Right forelimb (tissue), 1 donor: ENCODE data around the gene GALNT5.
"Not testable (repeated sequence)": the region's sequence is repeated elsewhere in the genome, so short reads cannot be mapped to it uniquely, and the experiment has no call there.

Experiments
- DNase-seq: peaks from one replicate; pipeline ENCODE4 v3.0.0-alpha.2; 2018

The GALNT5 gene

GRCh38 chr2:157329524-157329923, 72.0 kb downstream of the GALNT5 start:
- no peak for DNase-seq

GRCh38 chr2:157333304-157334047, 76.0 kb downstream of the GALNT5 start:
- DNase-seq: no peak

- DNase-seq: no peak
Observed at GRCh38 chr2:157334335-157334734, 76.8 kb downstream of the GALNT5 start.

- DNase-seq: no peak
Observed at GRCh38 chr2:157334797-157335196, 77.3 kb downstream of the GALNT5 start.

GRCh38 chr2:157336137-157337010, 78.9 kb downstream of the GALNT5 start:
- no peak for DNase-seq

GRCh38 chr2:157337978-157338377, 80.5 kb downstream of the GALNT5 start:
- DNase-seq: no peak

- DNase-seq: no peak
Observed at GRCh38 chr2:157339965-157340655, 82.6 kb downstream of the GALNT5 start.

- DNase-seq: not testable (repeated sequence)
Observed at GRCh38 chr2:157341381-157341780, 83.9 kb downstream of the GALNT5 start.

GRCh38 chr2:157345647-157346389, 88.3 kb downstream of the GALNT5 start:
- no peak for DNase-seq

GRCh38 chr2:157348291-157348921, 90.9 kb downstream of the GALNT5 start:
- no peak for DNase-seq

GRCh38 chr2:157349949-157350515, 92.5 kb downstream of the GALNT5 start:
- DNase-seq: no peak

- no peak for DNase-seq
Observed at GRCh38 chr2:157355618-157356017, 98.1 kb downstream of the GALNT5 start.

GRCh38 chr2:157359628-157360027, 102.1 kb downstream of the GALNT5 start:
- no peak for DNase-seq

GRCh38 chr2:157361526-157361925, 104.0 kb downstream of the GALNT5 start:
- DNase-seq: no peak

GRCh38 chr2:157362627-157363026, 105.1 kb downstream of the GALNT5 start:
- DNase-seq: no peak

GRCh38 chr2:157363612-157364101, 106.2 kb downstream of the GALNT5 start:
- DNase-seq: no peak
